ENCODE results near the gene SNAP23.

- TF ChIP-seq EZH2 (IDR thresholded peaks at IDR 0.05; ENCODE audit: low read depth, unreplicated experiment) (no peak), CTCF (conservative IDR thresholded peaks at IDR 0.05; ENCODE audit: low read depth in 2 of 2) (no peak), POLR2AphosphoS5 (IDR thresholded peaks at IDR 0.05; ENCODE audit: low read depth) (no peak), ZNF462 (CRISPR knock-in tag; IDR thresholded peaks at IDR 0.05) (no peak), REST (IDR thresholded peaks at IDR 0.05; ENCODE audit: unreplicated experiment) (no peak), JUNB (IDR thresholded peaks at IDR 0.05; ENCODE audit: unreplicated experiment) (no peak), ETS1 (IDR thresholded peaks at IDR 0.05) (no peak), NANOG (IDR thresholded peaks at IDR 0.05; ENCODE audit: borderline replicate concordance) (no peak)
Observed at GRCh38 chr15:42499858-42500609, 4.6 kb downstream of the SNAP23 start.

Measured in GM23338 (cell line).